Measurements from ENCODE around the gene ABR. TPM values are rescaled to one million over a fixed set of nuclear protein-coding genes. Genes with fewer than 3 reads are reported as not detected.

Gene ABR
- total RNA-seq, 2 donors from 2014 or later = 159 to 200 TPM

- H3K4me1 ChIP-seq (ENCODE audit: control insufficient read depth in 1 of 2, low read depth in 2 of 2) = peaks cover 7 to 31% of the 10 kb centered on the region in 2 donors
- peak overlapping the region; percentile 76 for H3K4me3 ChIP-seq
- H3K9me3 ChIP-seq = no peaks in the 10 kb centered on the region
- DNase-seq (ENCODE audit: low spot score) = no peak
- peak overlapping the region; percentile 55 to 72 for H3K27ac ChIP-seq
- no peaks in the 10 kb centered on the region for H3K36me3 ChIP-seq
- peak; percentile 52 for ATAC-seq (ENCODE audit: insufficient number of reproducible peaks, low FRiP score, low read depth)
- peak; percentile 74 for TF ChIP-seq CTCF (IDR thresholded peaks at IDR 0.05)
- H3K27me3 ChIP-seq (replicated peaks; ENCODE audit: insufficient read depth) = no peaks in the 10 kb centered on the region
Observed at GRCh38 chr17:980406-981291, 199.1 kb downstream of the ABR start.

- no peaks in the 10 kb centered on the region for H3K9me3 ChIP-seq
- DNase-seq (ENCODE audit: low spot score) (peak; percentile 45), ATAC-seq (ENCODE audit: insufficient number of reproducible peaks, low FRiP score, low read depth) (peak; percentile 69)
- no peaks in the 10 kb centered on the region for H3K36me3 ChIP-seq
- H3K4me3 ChIP-seq = peak within 1 kb of the TSS; percentile 76
- peaks cover 7 to 40% of the 10 kb centered on the region in 2 donors for H3K4me1 ChIP-seq (ENCODE audit: control insufficient read depth in 1 of 2, low read depth in 2 of 2)
- no peaks in the 10 kb centered on the region for H3K27me3 ChIP-seq (replicated peaks; ENCODE audit: insufficient read depth)
- TF ChIP-seq CTCF (IDR thresholded peaks at IDR 0.05) = no peak
- H3K27ac ChIP-seq = peak within 1 kb of the TSS; percentile 55 to 72
Observed at GRCh38 chr17:979539-980405, 200.0 kb downstream of the ABR start, which contains the start of gene NXN. Gene NXN, minus strand, starts transcription at chr17:979776.

DNA sequence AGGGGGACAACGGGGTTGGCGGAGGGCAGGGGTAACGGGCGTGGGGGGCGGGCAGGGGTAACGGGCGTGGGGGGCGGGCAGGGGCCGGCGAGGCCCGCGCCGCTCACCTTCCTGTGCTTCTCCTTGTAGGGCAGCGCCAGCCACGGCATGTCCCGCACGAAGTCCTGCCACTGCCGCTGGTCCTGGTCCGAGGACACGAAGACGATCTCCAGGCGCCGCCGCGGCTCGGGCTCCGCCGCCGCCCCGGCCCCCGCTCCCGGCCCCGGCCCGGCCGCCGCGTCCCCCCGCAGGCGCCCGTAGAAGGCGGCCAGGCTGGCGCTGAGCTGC, 200.6 kb downstream of the ABR start:
- ATAC-seq (ENCODE audit: insufficient number of reproducible peaks, low FRiP score, low read depth) (no peak), DNase-seq (ENCODE audit: low spot score) (no peak)
- peaks cover 7 to 40% of the 10 kb centered on the region in 2 donors for H3K4me1 ChIP-seq (ENCODE audit: control insufficient read depth in 1 of 2, low read depth in 2 of 2)
- H3K36me3 ChIP-seq = no peaks in the 10 kb centered on the region
- no peak overlapping the region for H3K27ac ChIP-seq
- H3K27me3 ChIP-seq (replicated peaks; ENCODE audit: insufficient read depth) = no peaks in the 10 kb centered on the region
- no peak for TF ChIP-seq CTCF (IDR thresholded peaks at IDR 0.05)
- peak overlapping the region; percentile 76 for H3K4me3 ChIP-seq
- no peaks in the 10 kb centered on the region for H3K9me3 ChIP-seq

- Histone ChIP-seq H3K27me3 (replicated peaks; ENCODE audit: insufficient read depth) (no peaks in the 10 kb centered on the region), H3K9me3 (no peaks in the 10 kb centered on the region), H3K27ac (no peak overlapping the region), H3K4me3 (peak overlapping the region; percentile 76), H3K4me1 (ENCODE audit: control insufficient read depth in 1 of 2, low read depth in 2 of 2) (peaks cover 7 to 40% of the 10 kb centered on the region in 2 donors), H3K36me3 (no peaks in the 10 kb centered on the region)
- TF ChIP-seq CTCF (IDR thresholded peaks at IDR 0.05) = no peak
- ATAC-seq (ENCODE audit: insufficient number of reproducible peaks, low FRiP score, low read depth) (no peak), DNase-seq (ENCODE audit: low spot score) (no peak)
Observed at GRCh38 chr17:978103-979093, 201.4 kb downstream of the ABR start.
